Measurements from ENCODE around the gene SSU72.

DNA sequence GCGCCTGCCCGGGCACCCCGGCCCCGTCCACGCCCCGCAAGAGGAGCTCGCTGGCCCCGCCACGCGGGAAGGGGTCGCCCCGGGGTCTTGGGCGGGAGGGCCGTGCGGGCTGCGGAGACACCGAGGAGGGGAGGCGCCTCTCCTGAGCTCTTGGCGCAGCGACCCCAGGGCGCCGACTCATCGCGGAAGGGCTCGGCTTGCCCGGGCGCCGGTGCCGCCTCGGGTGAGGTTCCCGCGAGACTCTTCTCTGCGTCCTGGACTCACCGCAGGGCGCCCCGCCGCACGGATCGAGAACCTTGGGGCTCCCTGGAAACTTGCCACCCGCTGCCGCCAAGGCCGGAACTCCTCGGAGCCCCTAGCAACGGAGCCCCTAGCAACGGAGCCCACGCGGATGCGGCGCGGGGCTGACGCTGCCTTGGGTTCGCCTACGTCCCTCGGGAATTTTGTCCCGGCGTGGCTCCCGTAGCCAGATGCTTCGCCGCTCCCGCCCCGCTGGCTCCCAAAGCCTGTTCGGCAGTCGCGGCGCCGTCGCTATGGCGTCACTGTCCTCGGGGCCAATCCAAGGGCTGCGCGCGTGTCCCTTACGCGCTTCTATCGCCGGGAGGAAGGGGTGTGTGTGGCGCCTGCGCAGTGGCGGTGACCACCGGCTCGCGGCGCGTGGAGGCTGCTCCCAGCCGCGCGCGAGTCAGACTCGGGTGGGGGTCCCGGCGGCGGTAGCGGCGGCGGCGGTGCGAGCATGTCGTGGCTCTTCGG lies 63.0 kb downstream of the SSU72 start, which contains the start of gene ATAD3A:
- TF ChIP-seq, protein P1, sequence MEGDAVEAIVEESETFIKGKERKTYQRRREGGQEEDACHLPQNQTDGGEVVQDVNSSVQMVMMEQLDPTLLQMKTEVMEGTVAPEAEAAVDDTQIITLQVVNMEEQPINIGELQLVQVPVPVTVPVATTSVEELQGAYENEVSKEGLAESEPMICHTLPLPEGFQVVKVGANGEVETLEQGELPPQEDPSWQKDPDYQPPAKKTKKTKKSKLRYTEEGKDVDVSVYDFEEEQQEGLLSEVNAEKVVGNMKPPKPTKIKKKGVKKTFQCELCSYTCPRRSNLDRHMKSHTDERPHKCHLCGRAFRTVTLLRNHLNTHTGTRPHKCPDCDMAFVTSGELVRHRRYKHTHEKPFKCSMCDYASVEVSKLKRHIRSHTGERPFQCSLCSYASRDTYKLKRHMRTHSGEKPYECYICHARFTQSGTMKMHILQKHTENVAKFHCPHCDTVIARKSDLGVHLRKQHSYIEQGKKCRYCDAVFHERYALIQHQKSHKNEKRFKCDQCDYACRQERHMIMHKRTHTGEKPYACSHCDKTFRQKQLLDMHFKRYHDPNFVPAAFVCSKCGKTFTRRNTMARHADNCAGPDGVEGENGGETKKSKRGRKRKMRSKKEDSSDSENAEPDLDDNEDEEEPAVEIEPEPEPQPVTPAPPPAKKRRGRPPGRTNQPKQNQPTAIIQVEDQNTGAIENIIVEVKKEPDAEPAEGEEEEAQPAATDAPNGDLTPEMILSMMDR (IDR thresholded peaks at IDR 0.05) = no peak
- peak; percentile 49 for TF ChIP-seq POLR2A (IDR thresholded peaks at IDR 0.05)
